Activated CD8-positive, alpha-beta memory T cell treated with anti-CD3 and anti-CD28 coated beads, Interleukin-2, amount 50 U/mL, for 1 hour (primary cell): ENCODE measurements around the gene SLC46A1.

Source experiments
- DNase-seq: peaks from one replicate; pipeline ENCODE4 v3.0.0-alpha.2; 2020; ENCODE audit errors: extremely low read depth

Gene SLC46A1

GRCh38 chr17:28357061-28357900, 48.7 kb downstream of the SLC46A1 start, which contains the start of gene POLDIP2:
POLDIP2 (minus strand) TSS chr17:28357527; CDS start chr17:28357448, 79 bp downstream.
- DNase-seq, result peak; percentile 81

- no peak for DNase-seq
Measured at GRCh38 chr17:28350271-28350670, 55.7 kb downstream of the SLC46A1 start.

GRCh38 chr17:28348979-28349378, 57.0 kb downstream of the SLC46A1 start:
- DNase-seq, result no peak

GRCh38 chr17:28347261-28347891, 58.6 kb downstream of the SLC46A1 start:
- no peak for DNase-seq

GRCh38 chr17:28346746-28347246, 59.2 kb downstream of the SLC46A1 start:
- DNase-seq, result no peak

- DNase-seq, result no peak
Measured at GRCh38 chr17:28346199-28346580, 59.8 kb downstream of the SLC46A1 start.

GRCh38 chr17:28345419-28346198, 60.4 kb downstream of the SLC46A1 start:
- no peak for DNase-seq
